Nephron progenitor cell (in vitro differentiated cells): Measurements from ENCODE around the gene S1PR5.

Experiments
- DNase-seq: peaks from one replicate; pipeline ENCODE4 v3.0.0; 2021
- H3K27ac Mint-ChIP-seq: 2 replicates; pipeline ENCODE4 v1.8.0; 2021; ENCODE audit warnings: mild to moderate bottlenecking, moderate library complexity, mixed read lengths
- H3K27me3 Mint-ChIP-seq: 2 replicates; pipeline ENCODE4 v1.8.0; 2021; ENCODE audit warnings: mild to moderate bottlenecking, low read depth, mixed read lengths; ENCODE audit not compliant: poor library complexity
- H3K36me3 Mint-ChIP-seq: 2 replicates; pipeline ENCODE4 v1.8.0; 2021; ENCODE audit warnings: low read depth, mixed read lengths
- H3K4me1 Mint-ChIP-seq: 2 replicates; pipeline ENCODE4 v1.8.0; 2021; ENCODE audit warnings: mixed read lengths
- H3K4me3 Mint-ChIP-seq: 2 replicates; pipeline ENCODE4 v1.8.0; 2021; ENCODE audit warnings: mild to moderate bottlenecking, moderate library complexity, mixed read lengths
- H3K9me3 Mint-ChIP-seq: 2 replicates; pipeline ENCODE4 v1.8.0; 2021; ENCODE audit warnings: mild to moderate bottlenecking, moderate library complexity, mixed read lengths
- TF ChIP-seq, protein P1 (sequence below): fragments of 200-600 bp; sonication (generic); IDR thresholded peaks from 2 replicates; pipeline ENCODE4 v1.5.0; 2021; ENCODE audit warnings: antibody characterized with exemption

The S1PR5 gene

GRCh38 chr19:10562609-10563008 is 45.4 kb upstream of the S1PR5 start:
- peaks cover 27% of the 10 kb centered on the region for H3K4me1 Mint-ChIP-seq
- peaks cover 14% of the 10 kb centered on the region for H3K27me3 Mint-ChIP-seq
- no peak for DNase-seq
- TF ChIP-seq, protein P1, sequence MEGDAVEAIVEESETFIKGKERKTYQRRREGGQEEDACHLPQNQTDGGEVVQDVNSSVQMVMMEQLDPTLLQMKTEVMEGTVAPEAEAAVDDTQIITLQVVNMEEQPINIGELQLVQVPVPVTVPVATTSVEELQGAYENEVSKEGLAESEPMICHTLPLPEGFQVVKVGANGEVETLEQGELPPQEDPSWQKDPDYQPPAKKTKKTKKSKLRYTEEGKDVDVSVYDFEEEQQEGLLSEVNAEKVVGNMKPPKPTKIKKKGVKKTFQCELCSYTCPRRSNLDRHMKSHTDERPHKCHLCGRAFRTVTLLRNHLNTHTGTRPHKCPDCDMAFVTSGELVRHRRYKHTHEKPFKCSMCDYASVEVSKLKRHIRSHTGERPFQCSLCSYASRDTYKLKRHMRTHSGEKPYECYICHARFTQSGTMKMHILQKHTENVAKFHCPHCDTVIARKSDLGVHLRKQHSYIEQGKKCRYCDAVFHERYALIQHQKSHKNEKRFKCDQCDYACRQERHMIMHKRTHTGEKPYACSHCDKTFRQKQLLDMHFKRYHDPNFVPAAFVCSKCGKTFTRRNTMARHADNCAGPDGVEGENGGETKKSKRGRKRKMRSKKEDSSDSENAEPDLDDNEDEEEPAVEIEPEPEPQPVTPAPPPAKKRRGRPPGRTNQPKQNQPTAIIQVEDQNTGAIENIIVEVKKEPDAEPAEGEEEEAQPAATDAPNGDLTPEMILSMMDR: no peak
- H3K9me3 Mint-ChIP-seq: no peaks in the 10 kb centered on the region
- H3K36me3 Mint-ChIP-seq: peaks cover 28% of the 10 kb centered on the region
- no peak overlapping the region for H3K27ac Mint-ChIP-seq
- no peak overlapping the region for H3K4me3 Mint-ChIP-seq

DNA sequence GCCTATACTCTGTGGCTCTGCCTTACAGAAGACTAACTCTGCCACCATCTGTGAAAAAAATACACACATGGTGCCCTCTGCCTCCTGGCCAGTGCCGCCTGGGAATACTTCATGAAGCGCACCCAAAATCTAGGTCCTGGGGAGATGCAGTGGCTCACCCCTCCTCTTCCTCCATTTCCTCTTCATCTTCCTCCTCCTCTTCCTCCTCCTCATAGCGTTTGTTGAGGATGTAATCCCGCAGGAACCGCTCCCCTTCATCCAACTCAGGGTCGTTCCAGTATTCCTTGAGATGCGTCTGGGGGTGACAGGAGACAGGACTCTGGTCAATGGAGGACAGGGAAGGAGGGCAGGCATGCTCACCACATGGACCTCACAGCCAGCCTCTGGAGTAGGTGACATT is 42.9 kb upstream of the S1PR5 start:
- no peaks in the 10 kb centered on the region for H3K9me3 Mint-ChIP-seq
- H3K27ac Mint-ChIP-seq: no peak overlapping the region
- H3K4me3 Mint-ChIP-seq: no peak overlapping the region

DNA sequence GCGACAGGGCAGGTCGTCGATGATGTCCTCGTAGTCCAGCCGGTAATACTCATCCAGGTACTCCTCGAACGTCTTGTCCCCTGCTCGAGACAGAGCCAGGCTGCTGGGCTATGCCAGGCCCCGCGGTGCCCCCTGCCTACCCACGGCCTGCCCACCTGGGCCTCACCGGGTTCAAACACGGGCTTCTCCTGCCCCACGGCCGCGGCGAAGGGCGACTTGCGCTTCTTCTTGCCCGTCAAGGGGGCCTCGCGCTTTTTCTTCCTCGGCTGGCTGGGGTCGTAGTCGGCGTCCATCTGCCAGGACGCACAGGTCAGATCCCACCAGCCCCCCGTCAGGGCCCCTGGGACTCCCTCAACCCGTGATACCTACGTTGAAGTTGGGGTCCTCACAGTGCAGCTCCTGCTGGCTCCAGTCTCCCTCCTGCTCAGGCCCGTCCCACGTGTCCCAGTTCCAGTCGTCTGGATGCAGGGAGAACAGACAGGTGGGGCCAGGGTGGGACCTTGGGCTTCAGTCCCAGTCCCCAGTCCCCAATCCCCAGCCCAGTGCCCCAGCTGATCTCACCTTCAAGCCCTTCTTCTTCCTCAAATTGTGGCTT is 40.5 kb upstream of the S1PR5 start:
- TF ChIP-seq, protein P1: no peak
- DNase-seq: no peak
- Mint-ChIP-seq H3K4me3 (no peak overlapping the region), H3K27ac (no peak overlapping the region), H3K4me1 (no peaks in the 10 kb centered on the region), H3K36me3 (peaks cover 46% of the 10 kb centered on the region), H3K9me3 (no peaks in the 10 kb centered on the region), H3K27me3 (no peaks in the 10 kb centered on the region)

More for the DNA sequence above, 42.9 kb upstream of the S1PR5 start:
- DNase-seq: no peak
- TF ChIP-seq, protein P1: no peak
- Mint-ChIP-seq H3K36me3 (peaks cover 32% of the 10 kb centered on the region), H3K4me1 (peaks cover 8% of the 10 kb centered on the region), H3K27me3 (peaks cover 2% of the 10 kb centered on the region)

GRCh38 chr19:10555610-10555973 is 38.3 kb upstream of the S1PR5 start:
- DNase-seq: no peak
- no peak overlapping the region for H3K27ac Mint-ChIP-seq
- H3K36me3 Mint-ChIP-seq: peaks cover 58% of the 10 kb centered on the region
- TF ChIP-seq, protein P1: no peak
- no peaks in the 10 kb centered on the region for H3K9me3 Mint-ChIP-seq
- no peaks in the 10 kb centered on the region for H3K27me3 Mint-ChIP-seq
- H3K4me3 Mint-ChIP-seq: no peak overlapping the region
- no peaks in the 10 kb centered on the region for H3K4me1 Mint-ChIP-seq

DNA sequence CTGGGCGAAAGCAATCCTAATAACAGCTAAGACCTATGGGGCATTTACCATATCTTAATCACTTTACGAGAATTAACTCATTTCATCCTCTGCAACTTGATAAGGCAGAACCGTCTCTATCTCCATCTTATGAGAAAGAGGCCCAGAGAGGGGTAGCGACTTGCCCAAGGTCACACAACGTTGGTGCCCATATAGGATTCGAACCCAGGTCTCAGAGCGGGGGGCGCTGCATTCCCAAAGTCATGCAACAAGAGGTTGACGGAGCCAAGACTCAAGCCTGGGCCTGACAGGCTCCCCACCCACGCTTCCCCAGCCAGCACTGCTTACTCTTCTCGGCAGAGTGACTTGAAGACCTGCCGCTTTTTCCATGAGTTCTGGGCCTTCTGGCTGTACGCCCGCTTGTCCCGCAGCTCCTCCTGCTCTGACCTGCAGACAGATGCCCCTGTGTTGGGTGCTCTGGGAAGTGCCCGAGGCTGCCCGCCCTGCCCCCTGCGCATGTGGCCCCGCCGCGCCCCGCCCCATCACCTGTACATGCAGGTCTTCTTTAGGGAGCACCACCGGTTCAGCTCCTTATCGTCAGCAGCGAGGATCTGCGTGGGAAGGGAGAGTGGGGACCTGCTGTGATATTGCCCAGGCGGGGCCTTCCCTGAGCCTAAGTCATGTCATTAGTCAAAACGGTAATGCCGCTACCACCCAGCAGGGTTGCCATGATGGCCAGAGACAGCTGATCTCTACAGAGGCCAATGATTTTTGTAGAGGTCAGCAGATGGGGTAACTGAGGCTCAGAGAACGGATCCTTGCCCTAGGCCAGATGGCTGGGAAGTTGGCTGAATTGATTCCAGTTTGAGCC is 37.7 kb upstream of the S1PR5 start:
- Mint-ChIP-seq H3K4me1 (no peaks in the 10 kb centered on the region), H3K36me3 (peaks cover 58% of the 10 kb centered on the region), H3K9me3 (no peaks in the 10 kb centered on the region), H3K4me3 (no peak overlapping the region), H3K27ac (peak overlapping the region; percentile 85), H3K27me3 (no peaks in the 10 kb centered on the region)
- no peak for DNase-seq
- TF ChIP-seq, protein P1: no peak
